Endothelial cell of umbilical vein (primary cell): Measurements from ENCODE around the gene SAMD10. TPM values are rescaled to one million over a fixed set of nuclear protein-coding genes. Genes with fewer than 3 reads are reported as not detected.

Experiments used
- BruUV-seq: library from RNA; stranded (reverse); fragments of 400-500 nt; replicated peaks from 2 replicates; lab custom pipeline; 2021; lab: Mats Ljungman, UMichigan
- CTCF ChIA-PET: fragments of 300-600, 350-600 bp; sonication (Branson Sonifier 250); formaldehyde crosslinking; loops from one replicate; lab custom pipeline; 2021; ENCODE audit warnings: antibody characterized with exemption, inconsistent platforms; lab: Charles Lee
- POLR2A ChIA-PET: fragments of 300-600, 350-600 bp; sonication (Branson Sonifier 250); formaldehyde crosslinking; loops from one replicate; lab custom pipeline; 2021; ENCODE audit warnings: antibody characterized with exemption, inconsistent platforms; lab: Charles Lee
- DNase-seq: peaks from one replicate; pipeline ENCODE4 v3.0.0-alpha.2; 2011; ENCODE audit warnings: low read depth, low spot score
- FAIRE-seq: peaks from 2 replicates; lab custom pipeline; 2011; peaks lifted over from hg19 to GRCh38; lab: Jason Lieb, UNC
- H2AFZ ChIP-seq: 2 replicates; pipeline ENCODE4 v1.6.0; 2012; ENCODE audit warnings: low read depth, low read length, control low read depth, inconsistent platforms
- H3K27ac ChIP-seq: 2 replicates; pipeline ENCODE4 v1.5.1; 2011; ENCODE audit warnings: low read depth, mild to moderate bottlenecking, control low read depth, low read length, moderate library complexity; ENCODE audit not compliant: insufficient read depth
- H3K27me3 ChIP-seq, 2 experiments: 2 replicates each; pipeline versions ENCODE4 v1.6.0 to v1.6.1; 2011; ENCODE audit warnings: low read length in 2 of 2, mixed read lengths in 1 of 2; ENCODE audit not compliant: control insufficient read depth in 2 of 2, insufficient read depth in 2 of 2
- H3K36me3 ChIP-seq, 2 experiments: 2 replicates in 1 of 2; 3 replicates in 1 of 2; pipeline ENCODE4 v1.5.1; 2011; ENCODE audit warnings: low read length in 2 of 2, mild to moderate bottlenecking in 1 of 2, moderate library complexity in 1 of 2; ENCODE audit not compliant: control insufficient read depth in 2 of 2, insufficient read depth in 2 of 2; ENCODE audit errors: extremely low read depth in 1 of 2
- H3K4me1 ChIP-seq: 3 replicates; pipeline ENCODE4 v1.5.1; 2011; ENCODE audit warnings: mild to moderate bottlenecking, low read length; ENCODE audit not compliant: control insufficient read depth, insufficient read depth; ENCODE audit errors: extremely low read depth
- H3K4me2 ChIP-seq: 2 replicates; pipeline ENCODE4 v1.6.1; 2011; ENCODE audit warnings: low read length, control low read depth, mixed read lengths; ENCODE audit not compliant: insufficient read depth
- H3K4me3 ChIP-seq, 3 experiments: fragments of 200-600 bp in 1 of 3; sonication (generic), shearing (Covaris generic) in 1 of 3; replicated peaks in 1 of 3; 2 replicates each; pipeline ENCODE4 v1.5.1; 2011 to 2016; ENCODE audit warnings: control low read depth in 3 of 3, low read length in 3 of 3, mild to moderate bottlenecking in 2 of 3, inconsistent platforms in 1 of 3, low read depth in 1 of 3, moderate library complexity in 1 of 3; ENCODE audit not compliant: insufficient read depth in 1 of 3
- H3K79me2 ChIP-seq: 2 replicates; pipeline ENCODE4 v1.6.0; 2012; ENCODE audit warnings: low read length, inconsistent platforms; ENCODE audit not compliant: control insufficient read depth, insufficient read depth
- H3K9ac ChIP-seq: replicated peaks from 2 replicates; pipeline ENCODE3; 2011; ENCODE audit warnings: low read length, control low read depth; ENCODE audit not compliant: insufficient read depth; ENCODE audit errors: extremely low read depth
- H3K9me1 ChIP-seq: replicated peaks from 3 replicates; pipeline ENCODE4 v1.6.0; 2011; ENCODE audit warnings: mild to moderate bottlenecking, low read length; ENCODE audit not compliant: control insufficient read depth, insufficient read depth; ENCODE audit errors: extremely low read depth
- H3K9me3 ChIP-seq: replicated peaks from 2 replicates; pipeline ENCODE4 v1.5.1; 2012; ENCODE audit warnings: low read length, inconsistent platforms; ENCODE audit not compliant: control insufficient read depth, insufficient read depth
- H4K20me1 ChIP-seq: replicated peaks from 2 replicates; pipeline ENCODE3; 2011; ENCODE audit warnings: mild to moderate bottlenecking, low read length; ENCODE audit not compliant: control insufficient read depth, insufficient read depth; ENCODE audit errors: extremely low read depth
- EZH2 ChIP-seq: IDR thresholded peaks from 2 replicates; pipeline ENCODE4 v1.6.1; 2012; ENCODE audit warnings: borderline replicate concordance, low read depth, mild to moderate bottlenecking, moderate library complexity, low read length, inconsistent platforms; ENCODE audit not compliant: severe bottlenecking
- FOS ChIP-seq: IDR thresholded peaks from 2 replicates; pipeline ENCODE4 v1.6.1; 2011; ENCODE audit warnings: mild to moderate bottlenecking, low read length, moderate library complexity, borderline replicate concordance; ENCODE audit not compliant: insufficient read depth
- GATA2 ChIP-seq: IDR thresholded peaks from 2 replicates; pipeline ENCODE4 v1.7.0; 2011; ENCODE audit warnings: low read depth, mild to moderate bottlenecking, moderate library complexity, mixed read lengths, low read length; ENCODE audit not compliant: insufficient read length, insufficient read depth
- JUN ChIP-seq: IDR thresholded peaks from 2 replicates; pipeline ENCODE4 v1.6.1; 2011; ENCODE audit warnings: borderline replicate concordance, low read depth; ENCODE audit not compliant: insufficient read length, insufficient read depth
- MYC ChIP-seq: IDR thresholded peaks from one replicate; pipeline ENCODE4 v1.6.1; 2011; ENCODE audit warnings: mild to moderate bottlenecking, low read depth, low read length
- POLR2A ChIP-seq: IDR thresholded peaks from 2 replicates; pipeline ENCODE4 v1.6.1; 2012; ENCODE audit warnings: low read depth, mild to moderate bottlenecking, control low read depth, low read length
- POLR2AphosphoS5 ChIP-seq: IDR thresholded peaks from 2 replicates; pipeline ENCODE4 v1.6.1; 2012; ENCODE audit warnings: low read depth, mild to moderate bottlenecking, control low read depth, low read length, moderate library complexity; ENCODE audit not compliant: insufficient read depth
- dilution Hi-C: fragments of 300-500 bp; cut with MboI; formaldehyde crosslinking; loops from one replicate; pipeline ENCODE4 v1.15.0; 2019; ENCODE audit warnings: low sequenced_read_pairs; ENCODE audit not compliant: extremely low pct_ligation_motif_present
- intact Hi-C: fragments of 100-400 bp; cut with micrococcal nuclease; formaldehyde crosslinking; loops from one replicate; pipeline ENCODE4 v1.10.0; 2022
- polyA plus RNA-seq, 4 experiments: library from polyadenylated mRNA; depleted of rRNA in 3 of 4; stranded (reverse) in 3 of 4; unstranded in 1 of 4; fragments of >200 nt; gene quantifications; 2 replicates each; pipeline versions ENCODE4 v1.2.1 to v1.2.3, GENCODE V29; 2011 to 2012; ENCODE audit warnings: missing spikeins in 1 of 4
- total RNA-seq: library from RNA; stranded (reverse); gene quantifications from 2 replicates; pipeline ENCODE4 v1.2.3, GENCODE V29; 2021
- TF ChIP-seq, protein P1 (sequence below): IDR thresholded peaks from 2 replicates; pipeline ENCODE4 v1.6.1; 2011; ENCODE audit not compliant: insufficient read depth, insufficient read length
- TF ChIP-seq, protein P2 (sequence below), 2 donors: IDR thresholded peaks; 1 replicate in 1 of 2; 2 replicates in 1 of 2; pipeline ENCODE4 v1.5.1; 2011; ENCODE audit warnings: low read length in 2 of 2, mild to moderate bottlenecking in 2 of 2, moderate library complexity in 2 of 2, control low read depth in 1 of 2, inconsistent platforms in 1 of 2, low read depth in 1 of 2; ENCODE audit not compliant: insufficient read depth in 1 of 2; ENCODE audit errors: extremely low read depth in 1 of 2

Gene SAMD10
- total and polyA plus RNA-seq, 2 donors (not counting 3 experiments of a cell fraction or from before 2014, with no cell fraction given): 4.7 to 5.3 TPM

DNA sequence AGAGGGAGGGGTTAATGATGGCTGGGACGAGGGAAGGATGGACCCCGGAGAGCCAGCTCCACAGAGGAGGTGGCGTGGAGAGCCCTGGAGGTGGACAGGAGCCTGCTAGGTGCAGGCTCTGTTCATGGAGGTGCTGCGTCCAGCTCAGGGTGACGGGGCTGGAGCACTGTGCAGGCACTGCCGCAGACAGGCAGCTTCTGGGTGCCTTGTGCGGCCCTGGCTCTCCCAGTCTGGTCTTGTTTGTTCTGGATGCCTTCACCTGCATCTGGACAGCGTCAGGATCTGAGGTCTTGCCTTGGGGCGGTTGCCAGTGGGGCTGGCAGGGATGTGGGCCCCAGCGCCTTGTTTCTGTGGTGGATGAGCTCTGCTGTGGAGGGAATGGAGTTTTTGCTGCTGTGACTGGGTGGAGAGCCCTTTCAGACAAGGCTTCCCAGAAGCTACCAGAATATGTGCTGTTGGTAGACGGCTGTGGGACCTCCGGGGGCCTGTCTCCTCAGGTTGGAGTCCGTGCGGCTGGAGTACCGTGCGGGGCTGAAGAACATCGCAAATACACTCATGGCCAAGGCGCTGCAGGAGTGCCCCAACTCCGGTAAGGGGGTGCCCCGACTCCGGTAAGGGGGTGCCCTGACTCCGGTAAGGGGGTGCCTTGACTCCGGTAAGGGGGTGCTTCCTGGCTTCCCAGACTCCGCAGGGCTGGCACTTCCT is 48.7 kb upstream of the SAMD10 start:
- Histone ChIP-seq H3K4me1 (no peaks in the 10 kb centered on the region), H3K4me3 (no peak overlapping the region), H3K27me3 (no peaks in the 10 kb centered on the region), H3K27ac (no peak overlapping the region), H3K9me1 (no peaks in the 10 kb centered on the region), H3K4me2 (no peak overlapping the region), H3K9me3 (no peaks in the 10 kb centered on the region), H3K9ac (no peak overlapping the region), H2AFZ (no peak overlapping the region), H3K79me2 (no peaks in the 10 kb centered on the region), H4K20me1 (no peaks in the 10 kb centered on the region), H3K36me3 (peaks cover 13 to 62% of the 10 kb centered on the region in 2 experiments)
- dilution Hi-C loops (no loop called here), intact Hi-C loops (no loop called here)
- TF ChIP-seq, protein P1, sequence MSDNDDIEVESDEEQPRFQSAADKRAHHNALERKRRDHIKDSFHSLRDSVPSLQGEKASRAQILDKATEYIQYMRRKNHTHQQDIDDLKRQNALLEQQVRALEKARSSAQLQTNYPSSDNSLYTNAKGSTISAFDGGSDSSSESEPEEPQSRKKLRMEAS: no peak
- no peak for TF ChIP-seq GATA2
- ChIA-PET POLR2A (interaction anchor here (0.6 kb wide), 1 partner anchor 20 kb away, joined by 3 read pairs; no protein-coding TSS in a partner anchor), CTCF (interaction anchor here (1.0 to 2.6 kb wide), 3 partner anchors 11 to 242 kb away, joined by 3 to 15 read pairs (median 5); no protein-coding TSS in a partner anchor)
- BruUV-seq: no TSS peak
- DNase-seq (no peak), FAIRE-seq (no peak)

DNA sequence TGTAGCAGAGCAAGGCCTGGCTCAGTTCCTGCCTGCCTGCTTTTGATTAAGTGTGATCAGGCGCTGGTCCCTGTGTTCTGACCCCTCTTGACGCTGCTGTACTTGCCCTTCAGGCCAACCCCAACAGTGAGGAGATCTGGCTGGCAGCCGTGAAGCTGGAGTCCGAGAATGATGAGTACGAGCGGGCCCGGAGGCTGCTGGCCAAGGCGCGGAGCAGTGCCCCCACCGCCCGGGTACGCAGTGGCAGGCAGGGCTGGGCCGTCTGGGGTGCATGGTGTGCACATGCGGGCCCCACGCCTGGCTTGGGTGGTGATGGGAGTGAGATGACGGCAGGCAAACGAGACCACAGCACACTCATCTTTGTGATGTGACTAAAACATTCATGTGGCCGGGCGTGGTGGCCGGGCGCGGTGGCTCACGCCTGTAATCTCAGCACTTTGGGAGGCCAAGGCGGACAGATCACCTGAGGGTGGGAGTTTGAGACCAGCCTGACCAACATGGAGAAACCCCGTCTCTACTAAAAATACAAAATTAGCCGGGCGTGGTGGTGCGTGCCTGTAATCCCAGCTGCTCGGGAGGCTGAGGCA is 46.5 kb upstream of the SAMD10 start:
- H3K79me2 ChIP-seq: no peaks in the 10 kb centered on the region
- no peak for TF ChIP-seq POLR2AphosphoS5
- TF ChIP-seq GATA2: no peak
- TF ChIP-seq JUN: no peak
- no peak for TF ChIP-seq MYC
- no peak for TF ChIP-seq FOS
- TF ChIP-seq, protein P1: no peak
- TF ChIP-seq EZH2: no peak
- TF ChIP-seq, protein P2, sequence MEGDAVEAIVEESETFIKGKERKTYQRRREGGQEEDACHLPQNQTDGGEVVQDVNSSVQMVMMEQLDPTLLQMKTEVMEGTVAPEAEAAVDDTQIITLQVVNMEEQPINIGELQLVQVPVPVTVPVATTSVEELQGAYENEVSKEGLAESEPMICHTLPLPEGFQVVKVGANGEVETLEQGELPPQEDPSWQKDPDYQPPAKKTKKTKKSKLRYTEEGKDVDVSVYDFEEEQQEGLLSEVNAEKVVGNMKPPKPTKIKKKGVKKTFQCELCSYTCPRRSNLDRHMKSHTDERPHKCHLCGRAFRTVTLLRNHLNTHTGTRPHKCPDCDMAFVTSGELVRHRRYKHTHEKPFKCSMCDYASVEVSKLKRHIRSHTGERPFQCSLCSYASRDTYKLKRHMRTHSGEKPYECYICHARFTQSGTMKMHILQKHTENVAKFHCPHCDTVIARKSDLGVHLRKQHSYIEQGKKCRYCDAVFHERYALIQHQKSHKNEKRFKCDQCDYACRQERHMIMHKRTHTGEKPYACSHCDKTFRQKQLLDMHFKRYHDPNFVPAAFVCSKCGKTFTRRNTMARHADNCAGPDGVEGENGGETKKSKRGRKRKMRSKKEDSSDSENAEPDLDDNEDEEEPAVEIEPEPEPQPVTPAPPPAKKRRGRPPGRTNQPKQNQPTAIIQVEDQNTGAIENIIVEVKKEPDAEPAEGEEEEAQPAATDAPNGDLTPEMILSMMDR (IDR thresholded peaks at IDR 0.05; ENCODE audit: extremely low read depth in 1 of 2, insufficient read depth in 1 of 2, low read depth in 1 of 2, low read length in 2 of 2): no peak
- TF ChIP-seq POLR2A: no peak
- BruUV-seq: no TSS peak
- H3K36me3 ChIP-seq: peaks cover 13 to 70% of the 10 kb centered on the region in 2 experiments
- H3K4me3 ChIP-seq: no peak overlapping the region
- H3K4me1 ChIP-seq: no peaks in the 10 kb centered on the region
- no peaks in the 10 kb centered on the region for H4K20me1 ChIP-seq
- no peak overlapping the region for H3K9ac ChIP-seq
- H3K27me3 ChIP-seq: no peaks in the 10 kb centered on the region
- no peak overlapping the region for H2AFZ ChIP-seq
- dilution Hi-C loops (no loop called here), intact Hi-C loops (no loop called here)
- FAIRE-seq: no peak
- no peaks in the 10 kb centered on the region for H3K9me1 ChIP-seq
- no peak for DNase-seq
- POLR2A ChIA-PET: no interaction called here
- H3K4me2 ChIP-seq: no peak overlapping the region
- CTCF ChIA-PET: interaction anchor here (1.5 kb wide), 1 partner anchor 31 kb away, joined by 3 read pairs; no protein-coding TSS in a partner anchor
- no peak overlapping the region for H3K27ac ChIP-seq
- H3K9me3 ChIP-seq: no peaks in the 10 kb centered on the region
